H1 (cell line): ENCODE data around the gene KSR2. TPM values are rescaled to one million over a fixed set of nuclear protein-coding genes. Genes with fewer than 3 reads are reported as not detected.

Experiments
- CBX8 ChIP-seq: fragments of 300-800, 300-1000 bp; sonication (generic); IDR thresholded peaks from 2 replicates; pipeline ENCODE4 v1.7.1; 2016; ENCODE audit warnings: low read depth, low read length, borderline replicate concordance
- CREB1 ChIP-seq: IDR thresholded peaks from 2 replicates; pipeline ENCODE4 v1.6.1; 2012; ENCODE audit warnings: inconsistent platforms
- POU5F1 ChIP-seq: IDR thresholded peaks from 2 replicates; pipeline ENCODE4 v1.6.1; 2011; ENCODE audit warnings: low read depth, mild to moderate bottlenecking, low read length, moderate library complexity
- RFX5 ChIP-seq: IDR thresholded peaks from 2 replicates; pipeline ENCODE4 v1.6.1; 2011; ENCODE audit warnings: low read depth, low read length, improper control_type of control experiment, borderline replicate concordance
- SAP30 ChIP-seq: fragments of 300-600 bp; sonication (generic); IDR thresholded peaks from 2 replicates; pipeline ENCODE4 v1.7.1; 2012; ENCODE audit warnings: low read length, moderate library complexity, mild to moderate bottlenecking, inconsistent platforms; ENCODE audit not compliant: insufficient read depth, insufficient replicate concordance
- SP1 ChIP-seq: IDR thresholded peaks from 2 replicates; pipeline ENCODE4 v1.6.1; 2011; ENCODE audit warnings: low read depth, low read length
- SP4 ChIP-seq: IDR thresholded peaks from 2 replicates; pipeline ENCODE4 v1.6.1; 2012; ENCODE audit warnings: low read length, inconsistent platforms
- YY1 ChIP-seq: IDR thresholded peaks from 2 replicates; pipeline ENCODE4 v1.6.1; 2011; ENCODE audit warnings: low read depth, mild to moderate bottlenecking, low read length
- polyA plus RNA-seq, 7 experiments: library from polyadenylated mRNA; depleted of rRNA in 3 of 7; stranded (reverse) in 5 of 7; unstranded in 2 of 7; fragments of >200 nt in 5 of 7; fragments of 200-250 nt in 2 of 7; gene quantifications; 1 replicate in 5 of 7; 2 replicates in 1 of 7; 4 replicates in 1 of 7; pipeline versions ENCODE4 v1.2.1 to v1.2.3, GENCODE V29; 2011 to 2013; ENCODE audit warnings: missing spikeins in 2 of 7, mixed read lengths in 2 of 7
- total RNA-seq: library from RNA; stranded (reverse); fragmentation: NEBNext Ultra II Directional; extraction: Animal tissue kit (Norgen Biotek cat#: 25700); gene quantifications from 2 replicates; pipeline ENCODE4 v1.2.1, GENCODE V29; 2021
- TF ChIP-seq, protein P1 (sequence below): fragments of 300-600 bp; sonication (generic); IDR thresholded peaks from 2 replicates; pipeline ENCODE4 v1.7.1; 2012; ENCODE audit warnings: low read length, moderate library complexity, mild to moderate bottlenecking, inconsistent platforms; ENCODE audit not compliant: insufficient replicate concordance
- TF ChIP-seq, protein P2 (sequence below), 3 experiments: IDR thresholded peaks; 1 replicate in 2 of 3; 2 replicates in 1 of 3; pipeline versions ENCODE4 v1.5.1 to v1.6.1; 2011; ENCODE audit warnings: low read length in 3 of 3, mild to moderate bottlenecking in 3 of 3, inconsistent platforms in 2 of 3, low read depth in 1 of 3, moderate library complexity in 1 of 3; ENCODE audit not compliant: insufficient read depth in 1 of 3; ENCODE audit errors: control extremely low read depth in 1 of 3

KSR2 gene
- total and polyA plus RNA-seq, 2 of the 8 experiments (the other 6 are each of a cell fraction or from before 2014, with no cell fraction given), result 0.74 to 2.2 TPM

DNA sequence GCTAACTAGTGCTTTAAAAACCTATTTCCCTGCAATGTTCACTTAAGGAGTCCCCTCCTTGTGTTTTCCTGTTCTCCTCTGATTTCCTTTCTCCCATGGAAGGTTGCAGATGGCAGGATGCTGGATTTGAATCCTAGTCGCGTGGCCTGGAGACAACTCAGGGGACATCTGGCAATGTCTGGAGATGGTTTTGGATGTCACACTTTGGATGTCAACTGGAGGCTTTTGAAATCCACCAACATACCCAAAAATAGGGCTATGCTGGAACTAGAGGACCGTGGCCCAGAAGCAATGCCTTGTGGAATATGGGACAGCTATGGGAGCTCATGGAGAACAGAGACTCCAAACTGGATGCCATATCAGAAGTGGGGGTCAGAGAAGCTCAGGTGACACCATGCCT lies 511.6 kb downstream of the KSR2 start (continued):
- TF ChIP-seq, protein P1, sequence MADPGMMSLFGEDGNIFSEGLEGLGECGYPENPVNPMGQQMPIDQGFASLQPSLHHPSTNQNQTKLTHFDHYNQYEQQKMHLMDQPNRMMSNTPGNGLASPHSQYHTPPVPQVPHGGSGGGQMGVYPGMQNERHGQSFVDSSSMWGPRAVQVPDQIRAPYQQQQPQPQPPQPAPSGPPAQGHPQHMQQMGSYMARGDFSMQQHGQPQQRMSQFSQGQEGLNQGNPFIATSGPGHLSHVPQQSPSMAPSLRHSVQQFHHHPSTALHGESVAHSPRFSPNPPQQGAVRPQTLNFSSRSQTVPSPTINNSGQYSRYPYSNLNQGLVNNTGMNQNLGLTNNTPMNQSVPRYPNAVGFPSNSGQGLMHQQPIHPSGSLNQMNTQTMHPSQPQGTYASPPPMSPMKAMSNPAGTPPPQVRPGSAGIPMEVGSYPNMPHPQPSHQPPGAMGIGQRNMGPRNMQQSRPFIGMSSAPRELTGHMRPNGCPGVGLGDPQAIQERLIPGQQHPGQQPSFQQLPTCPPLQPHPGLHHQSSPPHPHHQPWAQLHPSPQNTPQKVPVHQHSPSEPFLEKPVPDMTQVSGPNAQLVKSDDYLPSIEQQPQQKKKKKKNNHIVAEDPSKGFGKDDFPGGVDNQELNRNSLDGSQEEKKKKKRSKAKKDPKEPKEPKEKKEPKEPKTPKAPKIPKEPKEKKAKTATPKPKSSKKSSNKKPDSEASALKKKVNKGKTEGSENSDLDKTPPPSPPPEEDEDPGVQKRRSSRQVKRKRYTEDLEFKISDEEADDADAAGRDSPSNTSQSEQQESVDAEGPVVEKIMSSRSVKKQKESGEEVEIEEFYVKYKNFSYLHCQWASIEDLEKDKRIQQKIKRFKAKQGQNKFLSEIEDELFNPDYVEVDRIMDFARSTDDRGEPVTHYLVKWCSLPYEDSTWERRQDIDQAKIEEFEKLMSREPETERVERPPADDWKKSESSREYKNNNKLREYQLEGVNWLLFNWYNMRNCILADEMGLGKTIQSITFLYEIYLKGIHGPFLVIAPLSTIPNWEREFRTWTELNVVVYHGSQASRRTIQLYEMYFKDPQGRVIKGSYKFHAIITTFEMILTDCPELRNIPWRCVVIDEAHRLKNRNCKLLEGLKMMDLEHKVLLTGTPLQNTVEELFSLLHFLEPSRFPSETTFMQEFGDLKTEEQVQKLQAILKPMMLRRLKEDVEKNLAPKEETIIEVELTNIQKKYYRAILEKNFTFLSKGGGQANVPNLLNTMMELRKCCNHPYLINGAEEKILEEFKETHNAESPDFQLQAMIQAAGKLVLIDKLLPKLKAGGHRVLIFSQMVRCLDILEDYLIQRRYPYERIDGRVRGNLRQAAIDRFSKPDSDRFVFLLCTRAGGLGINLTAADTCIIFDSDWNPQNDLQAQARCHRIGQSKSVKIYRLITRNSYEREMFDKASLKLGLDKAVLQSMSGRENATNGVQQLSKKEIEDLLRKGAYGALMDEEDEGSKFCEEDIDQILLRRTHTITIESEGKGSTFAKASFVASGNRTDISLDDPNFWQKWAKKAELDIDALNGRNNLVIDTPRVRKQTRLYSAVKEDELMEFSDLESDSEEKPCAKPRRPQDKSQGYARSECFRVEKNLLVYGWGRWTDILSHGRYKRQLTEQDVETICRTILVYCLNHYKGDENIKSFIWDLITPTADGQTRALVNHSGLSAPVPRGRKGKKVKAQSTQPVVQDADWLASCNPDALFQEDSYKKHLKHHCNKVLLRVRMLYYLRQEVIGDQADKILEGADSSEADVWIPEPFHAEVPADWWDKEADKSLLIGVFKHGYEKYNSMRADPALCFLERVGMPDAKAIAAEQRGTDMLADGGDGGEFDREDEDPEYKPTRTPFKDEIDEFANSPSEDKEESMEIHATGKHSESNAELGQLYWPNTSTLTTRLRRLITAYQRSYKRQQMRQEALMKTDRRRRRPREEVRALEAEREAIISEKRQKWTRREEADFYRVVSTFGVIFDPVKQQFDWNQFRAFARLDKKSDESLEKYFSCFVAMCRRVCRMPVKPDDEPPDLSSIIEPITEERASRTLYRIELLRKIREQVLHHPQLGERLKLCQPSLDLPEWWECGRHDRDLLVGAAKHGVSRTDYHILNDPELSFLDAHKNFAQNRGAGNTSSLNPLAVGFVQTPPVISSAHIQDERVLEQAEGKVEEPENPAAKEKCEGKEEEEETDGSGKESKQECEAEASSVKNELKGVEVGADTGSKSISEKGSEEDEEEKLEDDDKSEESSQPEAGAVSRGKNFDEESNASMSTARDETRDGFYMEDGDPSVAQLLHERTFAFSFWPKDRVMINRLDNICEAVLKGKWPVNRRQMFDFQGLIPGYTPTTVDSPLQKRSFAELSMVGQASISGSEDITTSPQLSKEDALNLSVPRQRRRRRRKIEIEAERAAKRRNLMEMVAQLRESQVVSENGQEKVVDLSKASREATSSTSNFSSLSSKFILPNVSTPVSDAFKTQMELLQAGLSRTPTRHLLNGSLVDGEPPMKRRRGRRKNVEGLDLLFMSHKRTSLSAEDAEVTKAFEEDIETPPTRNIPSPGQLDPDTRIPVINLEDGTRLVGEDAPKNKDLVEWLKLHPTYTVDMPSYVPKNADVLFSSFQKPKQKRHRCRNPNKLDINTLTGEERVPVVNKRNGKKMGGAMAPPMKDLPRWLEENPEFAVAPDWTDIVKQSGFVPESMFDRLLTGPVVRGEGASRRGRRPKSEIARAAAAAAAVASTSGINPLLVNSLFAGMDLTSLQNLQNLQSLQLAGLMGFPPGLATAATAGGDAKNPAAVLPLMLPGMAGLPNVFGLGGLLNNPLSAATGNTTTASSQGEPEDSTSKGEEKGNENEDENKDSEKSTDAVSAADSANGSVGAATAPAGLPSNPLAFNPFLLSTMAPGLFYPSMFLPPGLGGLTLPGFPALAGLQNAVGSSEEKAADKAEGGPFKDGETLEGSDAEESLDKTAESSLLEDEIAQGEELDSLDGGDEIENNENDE, result no peak
- TF ChIP-seq RFX5, result no peak
- TF ChIP-seq YY1, result no peak
- TF ChIP-seq SP1, result no peak
- no peak for TF ChIP-seq POU5F1
- TF ChIP-seq CBX8, result no peak
- TF ChIP-seq CREB1, result no peak
- TF ChIP-seq, protein P2, sequence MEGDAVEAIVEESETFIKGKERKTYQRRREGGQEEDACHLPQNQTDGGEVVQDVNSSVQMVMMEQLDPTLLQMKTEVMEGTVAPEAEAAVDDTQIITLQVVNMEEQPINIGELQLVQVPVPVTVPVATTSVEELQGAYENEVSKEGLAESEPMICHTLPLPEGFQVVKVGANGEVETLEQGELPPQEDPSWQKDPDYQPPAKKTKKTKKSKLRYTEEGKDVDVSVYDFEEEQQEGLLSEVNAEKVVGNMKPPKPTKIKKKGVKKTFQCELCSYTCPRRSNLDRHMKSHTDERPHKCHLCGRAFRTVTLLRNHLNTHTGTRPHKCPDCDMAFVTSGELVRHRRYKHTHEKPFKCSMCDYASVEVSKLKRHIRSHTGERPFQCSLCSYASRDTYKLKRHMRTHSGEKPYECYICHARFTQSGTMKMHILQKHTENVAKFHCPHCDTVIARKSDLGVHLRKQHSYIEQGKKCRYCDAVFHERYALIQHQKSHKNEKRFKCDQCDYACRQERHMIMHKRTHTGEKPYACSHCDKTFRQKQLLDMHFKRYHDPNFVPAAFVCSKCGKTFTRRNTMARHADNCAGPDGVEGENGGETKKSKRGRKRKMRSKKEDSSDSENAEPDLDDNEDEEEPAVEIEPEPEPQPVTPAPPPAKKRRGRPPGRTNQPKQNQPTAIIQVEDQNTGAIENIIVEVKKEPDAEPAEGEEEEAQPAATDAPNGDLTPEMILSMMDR (IDR thresholded peaks at IDR 0.05; ENCODE audit: control extremely low read depth in 1 of 3, insufficient read depth in 1 of 3, low read depth in 1 of 3, low read length in 3 of 3), result no peak
- no peak for TF ChIP-seq SP4
- no peak for TF ChIP-seq SAP30
